HepG2 (cell line): Measurements from ENCODE around the gene MEGF11. TPM values are rescaled to one million over a fixed set of nuclear protein-coding genes. Genes with fewer than 3 reads are reported as not detected.
A peak's percentile ranks its signal among the peaks of the same experiment; 100 is the strongest.

Experiments
- GTF2F1 ChIP-seq: fragments of 150-350 bp; IDR thresholded peaks from 2 replicates; pipeline ENCODE4 v1.6.1; 2014; ENCODE audit warnings: low read length
- MTF2 ChIP-seq: sonication (generic); formaldehyde crosslinking; IDR thresholded peaks from 2 replicates; pipeline ENCODE4 v1.5.0; 2020; ENCODE audit warnings: missing genetic modification reagents, borderline replicate concordance
- PPARG ChIP-seq: conservative IDR thresholded peaks from 2 replicates; pipeline ENCODE4 v1.6.1; 2016; ENCODE audit warnings: missing biosample characterization, missing genetic modification reagents
- SALL1 ChIP-seq: sonication (generic); formaldehyde crosslinking; IDR thresholded peaks from 2 replicates; pipeline ENCODE4 v1.8.0; 2022; ENCODE audit warnings: mild to moderate bottlenecking, missing genetic modification reagents
- ZBTB7B ChIP-seq: sonication (generic); formaldehyde crosslinking; IDR thresholded peaks from 2 replicates; pipeline ENCODE4 v1.4.0; 2020; ENCODE audit warnings: missing genetic modification reagents
- ZNF350 ChIP-seq: sonication (generic); formaldehyde crosslinking; IDR thresholded peaks from 2 replicates; pipeline ENCODE4 v1.4.0; 2020; ENCODE audit warnings: mild to moderate bottlenecking, low read depth, missing genetic modification reagents, borderline replicate concordance
- ZNF724P ChIP-seq: sonication (generic); formaldehyde crosslinking; IDR thresholded peaks from 2 replicates; pipeline ENCODE4 v1.8.0; 2022; ENCODE audit warnings: missing genetic modification reagents, borderline replicate concordance
- ZNF788 ChIP-seq: sonication (generic); formaldehyde crosslinking; IDR thresholded peaks from 2 replicates; pipeline ENCODE4 v1.5.0; 2020; ENCODE audit warnings: mild to moderate bottlenecking, missing genetic modification reagents, borderline replicate concordance
- polyA plus RNA-seq, 8 experiments: library from polyadenylated mRNA; depleted of rRNA in 3 of 8; stranded (reverse) in 7 of 8; unstranded in 1 of 8; fragments of >200 nt; fragmentation: Illumina TruSeq in 4 of 8; extraction: Trizol in 4 of 8; gene quantifications; 2 replicates each; pipeline versions ENCODE4 v1.2.1 to v1.2.3, GENCODE V29; 2011 to 2016; ENCODE audit warnings: low read depth in 4 of 8, missing spikeins in 1 of 8, mixed read lengths in 1 of 8; ENCODE audit not compliant: insufficient read depth in 1 of 8
- total RNA-seq, 5 experiments: library from RNA; depleted of rRNA; stranded (reverse); fragments of >200 nt; fragmentation: Illumina TruSeq; extraction: Trizol; gene quantifications; 2 replicates each; pipeline ENCODE4 v1.2.3, GENCODE V29; 2016; ENCODE audit warnings: low read depth in 1 of 5
- TF ChIP-seq, protein P1 (sequence below): sonication (generic); formaldehyde crosslinking; IDR thresholded peaks from 2 replicates; pipeline ENCODE4 v1.4.0; 2020; ENCODE audit warnings: missing genetic modification reagents, mild to moderate bottlenecking, borderline replicate concordance

Gene MEGF11
- total and polyA plus RNA-seq, 2 of the 13 experiments (the other 11 are each of a cell fraction or from before 2014, with no cell fraction given): not detected

GRCh38 chr15:66252685-66253417, 699 bp downstream of the MEGF11 start (continued):
- peak; percentile 1; the same call in 1 of the 2 replicates for TF ChIP-seq ZNF788 (CRISPR knock-in tag)
- 0 out of 2 replicates have a peak, but pooled peaks have one; percentile 21 for TF ChIP-seq ZBTB7B (CRISPR knock-in tag)
- TF ChIP-seq ZNF350 (CRISPR knock-in tag): 0 out of 2 replicates have a peak, but pooled peaks have one; percentile 31
- TF ChIP-seq PPARG (CRISPR knock-in tag): no peak
- no peak for TF ChIP-seq ZNF724P
- peak; percentile 30; the same call in 1 of the 2 replicates for TF ChIP-seq MTF2 (CRISPR knock-in tag)
- TF ChIP-seq, protein P1, sequence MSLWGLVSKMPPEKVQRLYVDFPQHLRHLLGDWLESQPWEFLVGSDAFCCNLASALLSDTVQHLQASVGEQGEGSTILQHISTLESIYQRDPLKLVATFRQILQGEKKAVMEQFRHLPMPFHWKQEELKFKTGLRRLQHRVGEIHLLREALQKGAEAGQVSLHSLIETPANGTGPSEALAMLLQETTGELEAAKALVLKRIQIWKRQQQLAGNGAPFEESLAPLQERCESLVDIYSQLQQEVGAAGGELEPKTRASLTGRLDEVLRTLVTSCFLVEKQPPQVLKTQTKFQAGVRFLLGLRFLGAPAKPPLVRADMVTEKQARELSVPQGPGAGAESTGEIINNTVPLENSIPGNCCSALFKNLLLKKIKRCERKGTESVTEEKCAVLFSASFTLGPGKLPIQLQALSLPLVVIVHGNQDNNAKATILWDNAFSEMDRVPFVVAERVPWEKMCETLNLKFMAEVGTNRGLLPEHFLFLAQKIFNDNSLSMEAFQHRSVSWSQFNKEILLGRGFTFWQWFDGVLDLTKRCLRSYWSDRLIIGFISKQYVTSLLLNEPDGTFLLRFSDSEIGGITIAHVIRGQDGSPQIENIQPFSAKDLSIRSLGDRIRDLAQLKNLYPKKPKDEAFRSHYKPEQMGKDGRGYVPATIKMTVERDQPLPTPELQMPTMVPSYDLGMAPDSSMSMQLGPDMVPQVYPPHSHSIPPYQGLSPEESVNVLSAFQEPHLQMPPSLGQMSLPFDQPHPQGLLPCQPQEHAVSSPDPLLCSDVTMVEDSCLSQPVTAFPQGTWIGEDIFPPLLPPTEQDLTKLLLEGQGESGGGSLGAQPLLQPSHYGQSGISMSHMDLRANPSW (CRISPR knock-in tag): no peak
- TF ChIP-seq SALL1 (CRISPR knock-in tag): peak; percentile 9; the same call in 1 of the 2 replicates
- TF ChIP-seq GTF2F1: no peak
- TF ChIP-seq, all 625 proteins: peak for 14
